Activated CD8-positive, alpha-beta T cell treated with anti-CD3 and anti-CD28 coated beads for 36 hours (primary cell): ENCODE results near the gene FN3K. TPM values are rescaled to one million over a fixed set of nuclear protein-coding genes. Genes with fewer than 3 reads are reported as not detected.

ENCODE experiments used
- ATAC-seq: fragments of 200-7000 bp; cut with Tn5 transposase; one replicate; pipeline ENCODE4 v1.10.0; 2021; ENCODE audit warnings: mild to moderate bottlenecking, moderate library complexity
- CTCF ChIA-PET: fragments of 350-600 bp; sonication (Branson Sonifier 250); formaldehyde crosslinking; loops from one replicate; lab custom pipeline; 2021; ENCODE audit warnings: antibody characterized with exemption; lab: Charles Lee
- POLR2A ChIA-PET: fragments of 350-600 bp; sonication (Branson Sonifier 250); formaldehyde crosslinking; loops from one replicate; lab custom pipeline; 2021; ENCODE audit warnings: antibody characterized with exemption; lab: Charles Lee
- DNase-seq: peaks from one replicate; pipeline ENCODE4 v3.0.0-alpha.2; 2020
- H3K27ac Mint-ChIP-seq: one replicate; pipeline ENCODE4 v1.8.0; 2021; ENCODE audit warnings: mild to moderate bottlenecking, mixed read lengths
- H3K27me3 Mint-ChIP-seq: one replicate; pipeline ENCODE4 v1.8.0; 2021; ENCODE audit warnings: mixed read lengths
- H3K36me3 Mint-ChIP-seq: one replicate; pipeline ENCODE4 v1.8.0; 2021; ENCODE audit warnings: low read depth, mixed read lengths
- H3K4me1 Mint-ChIP-seq: one replicate; pipeline ENCODE4 v1.8.0; 2021; ENCODE audit warnings: low read depth, mixed read lengths
- H3K4me3 Mint-ChIP-seq: one replicate; pipeline ENCODE4 v1.8.0; 2021; ENCODE audit warnings: mild to moderate bottlenecking, moderate library complexity, mixed read lengths
- H3K9me3 Mint-ChIP-seq: one replicate; pipeline ENCODE4 v1.8.0; 2021; ENCODE audit warnings: mixed read lengths
- CTCF ChIP-seq: fragments of 200-600 bp; IDR thresholded peaks from one replicate; pipeline ENCODE4 v1.8.0; 2022; ENCODE audit warnings: antibody characterized with exemption, mild to moderate bottlenecking
- intact Hi-C: fragments of 100-400 bp; cut with micrococcal nuclease; formaldehyde crosslinking; loops from one replicate; pipeline ENCODE4 v1.10.0; 2022
- total RNA-seq, 2 experiments: library from RNA; stranded (reverse); gene quantifications; one replicate each; pipeline ENCODE4 v1.2.3, GENCODE V29; 2021

The FN3K gene
- total RNA-seq, 2 experiments from 2014 or later: 0.96 to 1.2 TPM

- H3K36me3 Mint-ChIP-seq: peaks cover 19% of the 10 kb centered on the region
- peaks cover 23% of the 10 kb centered on the region for H3K4me1 Mint-ChIP-seq
- ATAC-seq (no peak), DNase-seq (no peak)
- H3K27me3 Mint-ChIP-seq: no peaks in the 10 kb centered on the region
- ChIA-PET CTCF (interaction anchor here (1.2 kb wide), 1 partner anchor 13 kb away, joined by 4 read pairs; no protein-coding TSS in a partner anchor), POLR2A (no interaction called here)
- H3K9me3 Mint-ChIP-seq: no peaks in the 10 kb centered on the region
- no peak overlapping the region for H3K27ac Mint-ChIP-seq
- peak overlapping the region; percentile 86 for H3K4me3 Mint-ChIP-seq
- intact Hi-C loops: loop anchor here (10.0 kb wide), 1 partner anchor 88 kb away; no protein-coding TSS in a partner anchor
- TF ChIP-seq CTCF: no peak
Observed at GRCh38 chr17:82753201-82753464, 17.7 kb downstream of the FN3K start.

GRCh38 chr17:82754297-82755208 lies 19.1 kb downstream of the FN3K start:
- ATAC-seq (no peak), DNase-seq (peak; percentile 16)
- Mint-ChIP-seq H3K36me3 (peaks cover 20% of the 10 kb centered on the region), H3K4me3 (no peak overlapping the region), H3K9me3 (no peaks in the 10 kb centered on the region), H3K4me1 (peaks cover 23% of the 10 kb centered on the region), H3K27me3 (no peaks in the 10 kb centered on the region), H3K27ac (no peak overlapping the region)
- ChIA-PET POLR2A (no interaction called here), CTCF (interaction anchor here (1.5 to 2.5 kb wide), 2 partner anchors 21 to 85 kb away, joined by 3 to 12 read pairs; no protein-coding TSS in a partner anchor)
- intact Hi-C loops: loop anchor here (10.0 kb wide), 1 partner anchor 90 kb away; no protein-coding TSS in a partner anchor
- TF ChIP-seq CTCF: no peak

GRCh38 chr17:82756166-82756565 lies 20.8 kb downstream of the FN3K start:
- ATAC-seq: no peak
- no peaks in the 10 kb centered on the region for H3K9me3 Mint-ChIP-seq
- no peak for DNase-seq
- peaks cover 23% of the 10 kb centered on the region for H3K4me1 Mint-ChIP-seq
- no peak overlapping the region for H3K4me3 Mint-ChIP-seq
- peaks cover 24% of the 10 kb centered on the region for H3K36me3 Mint-ChIP-seq
- no peak for TF ChIP-seq CTCF
- no peaks in the 10 kb centered on the region for H3K27me3 Mint-ChIP-seq
- H3K27ac Mint-ChIP-seq: no peak overlapping the region
- POLR2A ChIA-PET: interaction anchor here (0.8 kb wide), 1 partner anchor 87 kb away, joined by 3 read pairs; no protein-coding TSS in a partner anchor
- CTCF ChIA-PET: interaction anchor here (1.4 to 2.5 kb wide), 3 partner anchors 19 to 88 kb away, joined by 3 to 12 read pairs (median 4); no protein-coding TSS in a partner anchor
- intact Hi-C loops: loop anchor here (10.0 kb wide), 1 partner anchor 91 kb away; no protein-coding TSS in a partner anchor

DNA sequence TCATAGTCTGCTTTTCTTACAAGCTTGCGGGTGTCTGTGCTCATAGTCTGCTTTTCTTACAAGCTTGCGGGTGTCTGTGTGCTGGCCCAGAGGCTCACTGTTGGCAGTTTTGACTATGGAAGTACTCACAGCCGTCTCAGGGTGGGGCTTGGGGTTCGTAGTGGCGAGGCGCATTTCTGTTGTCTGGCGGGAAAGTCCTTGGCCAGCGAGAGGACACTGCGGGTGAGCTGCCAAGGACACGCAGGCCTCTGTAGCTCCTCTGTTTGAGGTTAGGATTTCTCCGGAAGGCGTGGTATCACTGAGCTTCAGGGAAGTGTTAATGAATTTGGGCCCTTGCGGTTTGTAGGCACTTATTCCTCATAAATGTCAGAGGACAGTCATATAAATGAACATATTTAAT lies 30.0 kb downstream of the FN3K start:
- Mint-ChIP-seq H3K27ac (no peak overlapping the region), H3K4me3 (no peak overlapping the region), H3K4me1 (peaks cover 10% of the 10 kb centered on the region), H3K9me3 (no peaks in the 10 kb centered on the region), H3K36me3 (peaks cover 34% of the 10 kb centered on the region), H3K27me3 (no peaks in the 10 kb centered on the region)
- no peak for TF ChIP-seq CTCF
- ATAC-seq: no peak
- ChIA-PET CTCF (interaction anchor here (1.2 to 3.7 kb wide), 6 partner anchors 10 to 102 kb away, joined by 3 to 17 read pairs (median 6); partner anchors contain the start of gene FN3KRP), POLR2A (interaction anchor here (1.1 kb wide), 1 partner anchor 16 kb away, joined by 3 read pairs; no protein-coding TSS in a partner anchor)
- intact Hi-C loops: no loop called here
- DNase-seq: no peak
